ENCODE results near the gene PHLDA1.

PHLDA1 gene

DNA sequence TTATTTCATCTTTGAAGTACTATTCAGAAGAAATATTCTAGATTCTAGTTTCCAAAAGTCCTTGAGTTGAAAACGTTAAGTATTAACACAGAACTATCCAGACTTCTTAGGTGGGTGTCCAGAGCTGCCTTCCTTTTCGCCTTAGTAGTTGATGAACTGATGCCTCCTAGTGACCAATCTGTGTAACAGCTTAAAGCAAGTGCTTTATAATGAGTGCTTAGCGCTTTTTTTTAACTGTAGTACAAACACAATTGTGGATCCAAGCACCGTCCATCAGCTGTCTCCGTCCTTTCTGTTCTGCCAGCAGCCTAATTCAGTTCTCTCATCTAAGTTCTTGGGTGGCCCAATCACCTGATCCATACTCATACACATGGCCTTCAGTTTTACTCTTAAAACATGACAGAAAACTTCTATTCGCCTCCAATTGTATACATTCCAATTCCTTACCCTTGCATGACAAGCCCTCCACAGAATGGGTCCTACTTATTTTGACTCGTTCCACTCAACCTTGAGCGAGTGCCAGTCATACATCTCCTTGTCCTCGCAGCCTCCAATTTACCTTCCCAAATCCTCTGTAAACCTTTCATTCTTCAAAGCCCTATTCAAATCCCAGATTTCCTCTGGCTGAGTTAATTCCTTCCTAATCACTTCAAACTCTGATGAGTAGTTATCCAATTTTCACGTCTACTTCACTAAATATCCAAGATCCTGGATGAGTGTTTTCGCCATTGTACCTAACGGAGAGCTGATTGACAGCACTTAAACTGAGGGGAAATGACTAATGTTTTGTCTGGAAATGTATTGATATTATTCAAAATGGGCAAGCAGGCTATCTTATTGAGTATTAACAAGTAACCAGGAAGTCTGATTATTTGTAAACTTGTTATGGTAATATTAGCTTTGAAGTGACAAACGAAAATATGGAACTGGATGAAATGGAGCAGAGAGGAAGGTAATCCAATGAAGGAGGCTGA, 5.8 kb upstream of the PHLDA1 start:
- DNase-seq: no peak

DNA sequence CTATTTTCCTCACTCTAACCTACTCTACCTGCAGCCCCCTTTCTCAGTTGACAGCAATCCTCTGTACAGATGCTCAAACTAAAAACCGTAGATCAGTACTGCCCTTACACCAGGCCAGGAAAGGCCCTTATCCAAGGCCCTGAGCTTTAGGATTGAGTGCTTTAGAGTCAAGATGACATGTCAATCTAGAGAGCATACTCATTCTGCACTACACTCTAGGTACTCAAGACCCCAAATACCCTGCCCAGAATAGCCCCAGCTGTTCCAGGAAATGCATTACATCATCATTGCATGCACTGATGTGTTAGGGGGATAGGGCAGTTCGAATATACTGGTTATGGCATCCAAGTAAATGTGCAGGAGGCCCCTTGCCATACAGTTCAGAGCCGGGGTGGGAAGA, 3.5 kb upstream of the PHLDA1 start:
- no peak for DNase-seq

DNA sequence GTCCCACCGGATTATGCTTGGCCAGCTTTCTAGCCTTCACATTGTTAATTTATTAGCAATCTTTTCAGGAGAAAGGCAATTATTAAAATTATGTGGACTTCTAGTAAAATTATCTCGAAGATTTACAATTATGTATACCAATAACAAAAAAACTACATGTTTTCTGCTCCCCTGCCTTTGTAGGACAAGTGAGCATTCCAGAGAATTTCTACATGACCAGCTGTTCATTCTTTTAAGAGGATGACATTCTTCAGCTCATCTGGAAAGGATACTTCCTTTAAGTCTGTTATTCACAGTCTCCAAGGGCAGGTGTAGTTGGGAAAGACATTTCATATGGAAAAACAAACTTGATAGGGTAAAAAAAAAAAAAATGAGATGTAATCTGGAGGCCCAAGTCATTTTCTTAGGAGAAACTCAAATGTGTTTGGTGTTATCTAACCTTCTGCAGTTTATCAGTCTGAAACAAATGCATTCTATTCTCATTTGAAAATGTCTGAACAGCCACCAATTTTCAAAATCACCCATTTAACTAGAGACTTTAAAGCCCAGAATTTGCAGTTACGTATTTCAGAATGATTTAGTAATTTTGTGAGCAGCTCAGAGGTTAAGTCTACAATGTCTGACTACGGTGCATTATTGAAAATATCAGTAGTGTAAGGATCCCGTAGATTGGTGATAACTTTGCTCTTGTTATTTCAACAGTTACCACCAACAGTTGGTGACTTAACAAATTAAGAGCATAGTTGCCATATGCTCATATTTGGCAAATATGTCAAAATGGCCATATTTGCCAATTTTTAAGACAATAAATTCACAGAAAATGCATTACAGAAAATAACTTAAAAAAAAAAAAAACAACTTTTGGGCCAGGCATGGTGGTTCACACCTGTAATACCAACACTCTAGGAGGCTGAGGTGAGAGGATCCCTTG, 1.8 kb upstream of the PHLDA1 start:
- DNase-seq: no peak

DNA sequence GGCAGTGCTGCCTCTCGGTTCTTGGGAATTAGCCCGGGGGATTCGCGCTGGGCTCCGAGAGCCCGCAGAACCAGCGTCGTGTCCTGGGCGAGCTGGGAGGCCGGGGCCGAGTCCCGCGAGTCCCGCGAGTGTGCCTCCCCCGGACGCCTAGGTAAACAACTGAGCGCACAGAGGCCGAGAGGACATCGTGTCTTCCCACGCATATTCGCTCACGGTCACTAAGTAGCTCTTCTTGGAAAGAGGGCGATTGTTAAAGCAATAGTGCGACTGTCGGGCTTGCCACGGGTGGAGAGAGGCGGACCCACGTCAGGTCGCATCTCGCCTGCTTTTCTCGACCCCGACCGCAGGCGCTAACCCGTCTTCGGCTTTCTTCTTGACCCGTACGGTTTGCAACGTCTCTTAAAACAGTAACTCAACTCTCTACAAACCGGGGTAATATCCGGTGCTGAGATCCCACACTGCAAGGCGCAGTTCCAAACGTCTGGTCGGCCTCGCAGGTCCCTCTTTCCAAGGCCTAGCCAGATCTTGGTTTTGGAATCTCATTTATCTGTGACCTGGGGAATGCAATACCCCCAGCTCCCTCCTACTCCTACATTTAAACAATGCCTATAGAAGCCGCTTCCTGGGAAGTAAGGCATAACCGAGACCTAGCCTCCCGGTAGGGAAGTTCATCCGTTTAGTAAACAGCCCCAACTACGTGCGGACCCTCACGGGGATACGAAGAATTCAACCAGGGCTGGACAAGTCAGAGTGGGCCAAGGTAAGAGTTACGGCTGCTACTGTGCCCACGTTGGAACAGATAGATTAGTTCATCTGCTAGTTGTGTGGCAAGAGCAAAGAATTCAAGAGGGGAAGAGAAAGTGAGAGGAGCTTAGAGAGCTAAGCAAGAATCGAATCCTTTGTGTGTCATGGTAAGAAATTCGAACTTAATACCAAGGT, 736 bp upstream of the PHLDA1 start:
- no peak for DNase-seq

DNA sequence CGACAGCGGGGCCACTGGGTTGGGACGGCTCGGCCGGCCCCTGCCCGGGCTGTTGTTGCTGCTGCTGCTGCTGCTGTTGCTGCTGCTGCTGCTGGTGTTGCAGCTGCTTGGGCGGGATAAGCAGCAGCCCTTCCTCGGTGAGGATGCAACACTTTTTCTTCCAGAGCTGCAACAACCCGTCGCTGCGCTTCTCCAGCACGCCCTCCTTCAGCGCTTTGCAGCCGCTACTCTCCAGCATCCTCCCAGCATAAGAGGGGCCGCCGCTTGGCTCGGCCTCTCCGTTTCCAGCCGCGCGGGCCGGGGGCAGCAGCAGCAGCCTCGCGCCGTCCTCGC, 529 bp downstream of the PHLDA1 start:
- no peak for DNase-seq

DNA sequence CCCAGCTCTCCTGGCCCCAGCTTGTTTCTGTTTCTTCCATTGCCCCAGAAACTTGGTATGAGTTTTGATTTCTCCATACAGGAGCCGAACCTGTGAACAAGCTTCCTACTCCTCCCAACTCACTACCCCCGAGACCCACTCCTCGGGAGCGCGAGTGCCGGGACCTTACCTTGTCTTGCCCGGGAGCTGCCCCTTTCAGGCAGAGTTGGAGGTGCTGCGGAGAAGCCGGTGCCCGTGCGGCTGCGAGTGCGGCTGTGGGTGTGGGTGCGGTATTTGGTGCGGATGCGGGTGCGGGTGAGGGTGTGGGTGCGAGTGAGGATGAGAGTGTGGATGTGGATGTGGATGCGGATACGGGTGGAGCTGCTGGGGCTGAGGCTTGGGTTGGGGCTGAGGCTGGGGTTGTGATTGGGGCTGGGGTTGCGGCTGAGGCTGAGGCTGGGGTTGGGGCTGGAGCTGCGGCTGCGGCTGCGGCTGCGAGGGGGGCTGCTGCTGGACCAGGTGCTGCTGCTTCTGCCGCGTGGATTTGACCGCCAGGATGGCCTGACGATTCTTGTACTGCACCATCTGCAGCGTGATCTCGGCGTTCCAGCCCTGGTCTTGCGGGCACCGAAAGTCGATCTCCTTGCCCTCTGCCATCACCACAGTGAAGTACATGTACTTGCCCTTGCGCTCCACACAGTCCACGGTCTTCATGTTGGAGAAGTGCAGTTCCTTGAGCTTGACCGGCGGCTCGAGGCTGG, 1.1 kb downstream of the PHLDA1 start:
- DNase-seq: no peak

DNA sequence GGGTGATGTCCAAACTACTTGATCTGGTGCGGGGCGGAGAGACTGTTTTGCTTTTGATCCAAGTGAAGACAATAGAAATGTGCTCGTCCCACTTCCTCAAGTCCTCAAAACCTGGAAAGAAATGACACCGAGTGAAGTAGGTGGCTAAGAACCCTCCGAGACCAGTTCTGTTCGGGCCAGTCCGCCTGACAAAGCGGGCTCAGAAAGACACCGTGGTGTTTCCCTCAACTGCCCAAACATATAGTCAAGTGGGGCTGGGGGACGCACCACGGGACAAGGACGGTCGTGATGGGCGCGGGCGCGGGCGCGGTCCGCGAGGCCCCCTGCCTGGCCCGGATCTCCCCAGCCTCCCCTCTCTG, 1.6 kb downstream of the PHLDA1 start:
- no peak for DNase-seq

DNA sequence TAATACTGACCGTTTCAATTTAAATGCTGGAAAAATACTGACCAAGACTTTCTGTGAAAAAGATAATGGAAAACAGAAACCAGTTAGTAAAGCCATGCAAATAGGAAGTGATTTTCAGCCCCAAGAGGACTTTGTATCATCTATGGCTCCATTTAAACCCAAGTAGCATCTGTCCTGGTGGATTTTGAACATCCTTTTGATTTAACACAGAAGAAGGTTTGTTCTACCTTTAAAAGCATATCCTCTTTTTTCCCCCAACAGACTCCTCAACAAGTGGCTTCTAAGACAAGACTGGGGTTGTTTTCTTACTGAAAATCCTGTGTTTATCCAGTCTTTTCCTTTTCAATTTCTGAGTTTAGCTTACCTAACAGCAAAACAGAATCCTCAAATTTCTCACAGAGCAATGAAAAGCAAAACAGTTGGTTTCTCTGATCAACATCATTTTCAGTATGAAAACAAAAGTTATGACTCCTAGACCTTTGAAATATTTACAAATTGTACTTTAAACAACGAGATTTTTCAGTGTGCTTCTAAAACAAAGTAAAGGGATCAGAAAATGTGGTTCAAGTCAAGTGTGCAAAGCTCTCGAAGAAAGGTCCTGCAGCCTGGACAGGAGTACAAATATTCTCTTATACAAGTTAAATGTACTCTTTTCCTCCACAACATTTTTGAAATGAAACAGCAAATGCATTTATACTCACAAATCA, 2.9 kb downstream of the PHLDA1 start:
- no peak for DNase-seq

DNA sequence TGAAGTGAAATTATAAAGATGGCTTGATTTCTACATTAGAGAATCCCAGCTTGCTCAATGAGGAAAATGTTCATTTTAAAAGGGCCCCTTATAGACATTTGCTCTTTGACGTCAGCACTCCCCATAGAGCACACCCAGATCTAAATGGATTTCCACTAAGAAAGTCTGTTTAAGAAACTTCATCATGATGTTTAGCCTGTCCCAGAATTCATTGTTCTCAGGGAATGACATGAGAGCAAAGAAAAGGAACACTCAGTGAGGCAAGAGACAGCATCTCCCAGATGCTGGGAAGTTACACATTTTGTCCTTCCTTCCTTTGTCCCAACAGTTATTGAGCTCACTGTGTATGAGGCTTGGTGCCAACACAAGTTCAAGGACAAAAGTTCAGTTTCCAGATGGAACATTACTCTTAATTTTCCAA, 4.9 kb downstream of the PHLDA1 start:
- no peak for DNase-seq

DNA sequence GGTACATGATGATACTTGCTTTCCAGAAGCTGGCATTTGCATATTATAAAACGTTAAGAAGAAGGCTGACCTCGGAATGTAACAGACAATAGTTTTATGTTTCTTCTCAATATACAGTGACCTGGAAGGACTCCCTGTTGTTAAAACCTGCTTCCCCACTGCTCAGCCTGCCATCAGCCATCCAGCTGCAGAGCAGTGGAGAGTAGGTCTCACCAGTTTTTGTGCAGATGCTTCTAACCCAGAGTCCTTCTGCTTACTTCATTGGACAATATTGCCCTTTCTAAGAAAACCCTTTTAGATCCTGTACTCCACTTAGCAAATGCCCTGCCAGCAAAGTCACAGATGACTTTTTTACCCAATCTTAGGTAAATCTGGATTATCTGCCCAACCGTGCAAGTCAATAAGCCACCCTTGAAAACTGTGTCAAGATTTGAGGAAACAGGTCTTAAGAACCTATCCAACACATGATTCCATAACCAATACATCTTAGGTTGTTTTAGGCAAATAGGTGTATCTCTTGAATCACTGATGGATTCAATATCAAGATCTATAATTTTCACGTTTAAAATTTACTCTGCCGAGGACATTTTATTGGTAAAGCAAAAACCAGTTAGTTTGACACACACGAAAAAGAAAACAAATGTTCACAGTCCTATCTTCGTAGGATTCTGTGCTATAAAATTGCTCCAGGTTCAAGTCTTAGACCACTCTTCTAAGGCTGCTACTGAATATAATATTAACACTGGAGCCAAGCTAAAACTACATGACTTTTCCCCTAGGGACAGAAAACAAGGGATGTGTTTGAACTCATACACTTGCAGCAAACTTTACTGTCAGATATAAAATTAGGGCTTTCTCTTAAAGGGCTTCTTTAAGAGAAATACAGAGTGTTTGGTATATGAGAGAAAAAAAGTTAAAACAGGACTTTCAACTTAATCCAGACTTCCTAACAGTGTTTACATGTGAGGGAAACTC, 5.7 kb downstream of the PHLDA1 start:
- DNase-seq: no peak

DNA sequence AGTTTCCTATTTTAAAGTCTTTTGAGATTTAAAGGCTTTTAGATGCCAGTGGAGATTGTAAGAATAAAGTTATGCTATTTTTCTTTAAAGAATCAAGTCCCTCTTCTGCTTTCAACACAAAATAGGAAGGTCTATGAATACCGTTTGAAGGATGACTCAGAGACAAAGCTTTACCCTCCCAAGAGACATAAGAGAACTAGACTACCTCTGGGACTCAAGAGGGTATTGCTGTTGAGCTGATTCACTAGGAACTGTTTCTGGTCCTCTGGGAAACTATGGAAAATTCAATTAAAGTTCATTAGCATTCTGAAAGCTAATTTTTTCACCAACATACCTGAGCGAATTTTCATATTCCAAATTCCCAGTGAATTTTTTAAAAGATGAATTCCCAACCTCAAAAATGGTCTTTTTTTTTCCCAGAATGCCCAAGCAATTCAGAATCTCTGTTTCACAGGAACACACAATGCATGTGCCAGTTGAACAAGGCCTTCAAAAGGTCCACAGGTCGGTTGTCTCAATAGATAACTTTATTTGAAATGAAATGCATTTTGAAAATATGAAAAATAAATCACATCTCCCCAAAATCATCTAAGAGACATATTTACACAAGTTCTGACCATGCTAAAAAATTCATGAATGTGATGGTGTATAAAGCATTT, 6.5 kb downstream of the PHLDA1 start:
- no peak for DNase-seq

DNA sequence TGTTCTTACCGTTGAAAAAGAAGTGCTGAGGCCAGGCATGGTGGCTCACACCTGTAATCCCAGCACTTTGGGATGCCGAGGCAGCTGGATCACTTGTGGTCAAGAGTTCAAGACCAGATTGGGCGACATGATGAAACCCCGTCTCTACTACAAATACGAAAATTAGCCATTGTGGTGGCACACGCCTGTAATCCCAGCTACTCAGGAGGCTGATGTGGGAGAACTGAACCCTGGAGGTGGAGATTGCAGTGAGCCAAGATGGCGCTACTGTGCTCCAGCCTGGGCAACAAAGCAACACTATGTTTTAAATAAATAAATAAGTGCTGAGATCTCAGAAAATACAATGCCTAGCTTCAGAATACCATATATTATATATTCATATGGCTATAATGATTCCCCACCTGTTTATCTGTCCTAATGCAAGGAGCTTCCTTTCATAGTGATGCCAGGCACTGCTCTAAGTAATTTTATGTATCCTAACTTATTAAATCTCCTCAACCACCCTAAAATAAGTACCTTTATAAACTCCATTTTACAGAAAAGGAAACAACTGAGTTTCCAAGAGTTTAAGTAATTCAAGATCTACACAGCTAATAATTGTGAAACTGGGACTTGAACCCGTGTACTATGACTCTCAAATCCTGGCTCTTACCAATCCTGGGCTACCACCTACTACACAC, 7.3 kb downstream of the PHLDA1 start:
- DNase-seq: no peak

DNA sequence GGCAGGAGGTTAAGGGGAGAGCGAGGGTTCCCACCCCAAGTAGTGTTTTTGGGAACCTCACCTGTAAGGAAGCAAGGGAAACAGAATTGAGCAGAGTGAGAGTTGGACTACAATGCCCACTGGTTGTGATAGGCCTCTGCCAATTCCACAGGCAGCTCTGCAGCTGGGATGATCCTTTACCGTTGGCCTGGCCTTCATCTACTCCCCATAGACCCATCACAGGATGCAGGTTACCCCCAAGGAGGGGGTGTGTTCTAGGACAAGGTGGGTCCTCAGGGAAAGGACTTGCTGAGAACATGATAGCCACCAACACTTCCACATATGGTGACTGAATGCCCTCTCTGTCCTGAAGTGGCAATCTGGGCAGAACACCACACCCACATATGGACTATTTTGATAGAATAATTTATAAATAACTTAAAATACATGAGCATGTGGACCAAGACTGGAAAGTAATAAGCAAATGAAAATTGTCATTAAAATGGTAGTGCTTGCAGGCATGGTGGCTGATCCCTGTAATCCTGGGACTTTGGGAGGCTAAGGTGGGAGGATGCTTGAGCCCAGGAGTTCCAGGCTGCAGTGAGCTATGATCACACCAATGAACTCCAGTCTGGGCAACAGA, 8.4 kb downstream of the PHLDA1 start:
- DNase-seq: no peak

DNA sequence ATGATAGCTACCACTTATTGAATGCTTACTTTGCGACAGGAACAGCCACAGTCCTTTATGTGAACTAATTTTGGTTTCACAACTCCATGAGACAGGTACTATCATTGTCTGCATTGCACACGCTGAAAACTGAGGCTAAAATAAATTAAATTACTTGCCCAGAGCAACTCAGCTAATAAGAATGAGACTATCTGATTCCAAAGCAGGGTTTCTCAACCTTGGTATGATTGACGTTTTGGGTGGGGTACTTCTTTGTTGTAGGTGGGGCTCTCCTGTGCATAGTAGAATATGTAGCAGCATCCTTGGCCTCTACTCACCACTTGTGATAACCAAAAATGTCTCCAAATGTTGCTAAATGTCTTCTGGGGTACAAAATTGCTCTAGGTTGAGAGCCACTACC, 9.1 kb downstream of the PHLDA1 start:
- DNase-seq: no peak

DNA sequence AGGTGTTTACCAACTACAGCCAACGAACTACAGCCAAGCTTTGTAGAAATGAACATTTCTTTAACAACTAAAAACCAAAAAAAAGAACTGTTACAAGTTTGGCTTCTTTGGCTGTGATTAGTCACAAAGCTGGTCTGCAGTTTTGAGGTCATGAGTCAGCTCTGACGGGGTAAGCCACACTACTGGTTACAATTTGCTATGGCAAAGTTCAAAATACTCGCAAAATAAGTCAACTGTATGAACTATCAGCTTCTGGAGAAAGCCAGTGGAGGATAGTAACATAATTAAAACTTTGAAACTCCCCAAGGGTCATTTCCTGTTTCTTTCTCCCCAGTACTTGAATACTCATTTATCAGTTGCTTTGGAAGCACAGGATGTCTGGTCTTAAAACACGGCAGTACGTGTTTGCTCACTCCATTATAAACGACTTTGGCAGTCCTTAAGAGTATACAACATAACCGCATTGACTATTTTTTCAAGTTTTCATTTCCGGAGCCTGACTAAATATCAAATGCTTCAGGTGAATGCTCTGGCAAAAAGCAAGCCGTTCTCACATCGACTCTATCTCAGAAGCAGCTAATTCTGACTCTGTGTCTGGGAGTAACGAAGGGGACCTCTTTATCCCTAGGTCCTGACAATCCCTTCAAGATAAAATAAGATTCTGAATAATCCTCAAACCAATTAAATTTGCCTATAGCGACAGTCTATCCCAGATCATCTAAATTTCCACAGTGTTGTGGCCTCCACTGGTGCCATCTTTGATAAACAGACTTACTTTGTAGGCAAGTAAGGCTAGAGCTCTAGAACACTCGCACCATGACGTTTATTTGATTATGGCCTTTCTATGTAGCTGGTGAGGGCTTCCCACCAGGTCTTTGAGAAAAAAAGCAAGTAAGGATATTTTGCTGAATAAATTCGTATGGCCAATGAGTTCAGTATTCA, 10.6 kb downstream of the PHLDA1 start:
- DNase-seq: no peak

DNA sequence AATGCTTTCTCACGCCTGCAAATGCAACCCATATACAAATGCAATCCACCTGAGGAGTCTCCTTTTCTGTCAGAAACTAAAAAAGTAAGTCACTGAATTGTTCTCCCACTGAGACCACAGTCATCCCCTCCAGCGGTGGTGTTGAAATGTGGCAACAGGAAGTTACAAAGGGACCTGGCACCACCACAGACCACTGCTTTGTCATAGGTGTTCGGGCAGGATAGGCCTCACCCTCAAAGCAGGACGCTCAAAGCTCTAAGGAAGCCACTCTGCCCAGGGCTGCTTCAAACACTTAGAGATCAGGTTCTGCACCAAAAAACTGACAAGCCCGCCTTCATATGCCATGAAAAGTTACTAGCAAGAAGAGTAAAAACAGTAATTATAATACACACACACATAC, 11.3 kb downstream of the PHLDA1 start:
- DNase-seq: peak; percentile 16

DNA sequence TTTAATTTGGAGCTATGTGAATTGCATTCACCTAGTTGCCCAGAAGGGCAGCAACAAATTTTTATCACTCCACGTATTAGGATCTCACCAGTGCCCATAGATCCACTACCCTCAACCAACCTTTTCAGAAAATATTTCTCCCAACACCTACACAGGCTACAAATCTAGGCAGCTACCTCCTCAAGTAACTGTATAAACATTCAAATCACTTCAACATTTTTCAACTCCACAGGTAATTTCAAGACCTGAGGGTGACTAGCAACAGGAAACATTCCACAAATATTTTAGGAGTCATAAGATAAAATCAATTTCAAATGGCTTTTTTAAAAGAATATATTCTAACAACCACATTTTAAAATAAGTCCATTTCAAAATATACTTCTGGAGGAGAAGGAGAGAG, 12.9 kb downstream of the PHLDA1 start:
- DNase-seq: no peak
